Measurements from ENCODE around the gene SNRPD2. TPM values are rescaled to one million over a fixed set of nuclear protein-coding genes. Genes with fewer than 3 reads are reported as not detected.
"Not testable (repeated sequence)": the region's sequence is repeated elsewhere in the genome, so short reads cannot be mapped to it uniquely, and the experiment has no call there.

Gene SNRPD2
- total and polyA plus RNA-seq, 9 donors = 279 to 508 (median 382) TPM

DNA sequence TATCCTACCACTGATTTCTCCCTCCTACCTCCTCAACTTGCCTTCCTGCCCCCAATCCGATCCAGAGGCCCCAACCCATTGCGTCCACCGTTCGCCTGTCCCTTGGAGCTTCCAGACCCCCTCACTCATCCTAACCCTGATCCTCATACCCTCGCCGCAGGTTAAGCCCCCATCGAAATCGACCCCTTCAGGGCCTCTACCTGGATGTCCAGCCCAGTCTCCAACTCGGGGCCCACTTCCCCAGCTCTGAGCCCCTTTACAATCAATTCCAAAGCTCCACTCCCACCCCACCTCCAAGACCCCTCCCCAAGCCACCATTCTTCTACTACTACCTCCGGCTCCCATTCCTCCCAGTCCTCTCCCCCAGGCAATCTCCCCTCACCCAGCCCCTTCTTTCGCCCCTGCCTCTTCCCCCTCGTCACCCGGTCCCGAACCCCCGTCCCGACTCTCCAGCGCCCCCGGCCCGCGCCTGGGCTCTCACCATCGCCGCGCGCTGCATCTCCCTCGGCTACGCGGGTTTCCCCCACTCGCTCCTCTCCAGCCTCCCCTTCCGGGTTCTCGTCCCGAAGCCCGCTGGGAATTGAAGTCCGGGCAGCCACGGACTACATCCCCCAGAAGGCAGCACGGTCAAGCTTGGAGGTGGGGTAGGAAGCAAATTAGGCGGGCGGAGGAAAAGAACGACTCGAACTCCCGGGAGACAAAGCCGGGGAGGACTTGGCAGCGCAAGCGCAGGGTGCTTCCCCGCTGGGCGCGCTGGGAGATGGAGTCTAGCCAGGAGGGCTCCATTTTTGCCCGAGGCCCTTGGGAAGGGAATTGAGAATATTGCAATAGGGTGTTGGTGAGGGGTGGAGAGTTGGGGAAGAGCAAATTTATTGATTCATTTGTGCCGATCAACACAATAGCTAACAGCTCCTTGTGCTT is 38.9 kb upstream of the SNRPD2 start, which contains the start of gene FBXO46:
Gene FBXO46 (minus strand): TSS at position 529 of the 921 bp plus-strand sequence. CDS start 17,401 bp downstream, outside the sequence.
- H3K36me3 ChIP-seq = no peaks in the 10 kb centered on the region
- 1% methylated on average over 48 of the region's 48 CpGs for WGBS, 3 donors
- DNase-seq = peak; percentile 95 to 97 (median 96)
- intact Hi-C loops (cut with DNase I) = loop anchor here in 1 of 4 donors (2.0 kb wide), 1 partner anchor 36 kb away; no protein-coding TSS in a partner anchor
- peak within 1 kb of the TSS; percentile 95 for H3K4me3 ChIP-seq
- H3K9me3 ChIP-seq = no peaks in the 10 kb centered on the region
- peak within 1 kb of the TSS in 1 of 2 donors; percentile 72 for H3K27ac ChIP-seq
- H3K27me3 ChIP-seq = no peaks in the 10 kb centered on the region
- H3K4me1 ChIP-seq (ENCODE audit: insufficient read depth) = peaks cover 5% of the 10 kb centered on the region
- TF ChIP-seq POLR2A (IDR thresholded peaks at IDR 0.05) (peak; percentile 45), EP300 (IDR thresholded peaks at IDR 0.05) (no peak)

DNA sequence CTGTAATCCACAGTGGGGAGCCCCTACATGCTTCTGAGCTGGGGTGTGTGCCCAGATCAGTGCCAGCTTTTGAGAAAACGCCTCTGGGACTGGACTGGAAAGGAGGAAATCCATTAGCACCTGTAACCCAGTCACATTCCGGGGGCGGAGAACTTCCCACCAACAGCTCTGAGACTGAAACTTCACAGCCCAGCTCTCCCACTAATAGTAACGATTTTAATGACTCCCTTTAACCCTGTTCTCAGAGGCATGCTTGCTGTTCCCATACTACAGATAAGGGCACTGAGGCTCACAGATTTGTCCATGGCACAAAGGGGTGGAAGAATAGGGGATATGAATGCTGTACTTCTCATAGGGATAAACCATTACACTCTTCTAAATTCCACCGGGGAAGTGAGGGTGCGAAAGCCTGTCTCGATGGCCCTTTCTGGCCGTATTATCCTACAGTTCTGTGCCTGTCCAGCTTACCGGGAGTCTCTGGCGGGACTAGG is 38.1 kb upstream of the SNRPD2 start:
- H3K9me3 ChIP-seq = no peaks in the 10 kb centered on the region
- no peak for DNase-seq
- no peaks in the 10 kb centered on the region for H3K27me3 ChIP-seq
- intact Hi-C loops (cut with DNase I) = loop anchor here in 1 of 4 donors (2.0 kb wide), 1 partner anchor 37 kb away; no protein-coding TSS in a partner anchor
- peaks cover 5% of the 10 kb centered on the region for H3K4me1 ChIP-seq (ENCODE audit: insufficient read depth)
- TF ChIP-seq POLR2A (IDR thresholded peaks at IDR 0.05) = no peak
- TF ChIP-seq EP300 (IDR thresholded peaks at IDR 0.05) = no peak
- TF ChIP-seq, protein P1, sequence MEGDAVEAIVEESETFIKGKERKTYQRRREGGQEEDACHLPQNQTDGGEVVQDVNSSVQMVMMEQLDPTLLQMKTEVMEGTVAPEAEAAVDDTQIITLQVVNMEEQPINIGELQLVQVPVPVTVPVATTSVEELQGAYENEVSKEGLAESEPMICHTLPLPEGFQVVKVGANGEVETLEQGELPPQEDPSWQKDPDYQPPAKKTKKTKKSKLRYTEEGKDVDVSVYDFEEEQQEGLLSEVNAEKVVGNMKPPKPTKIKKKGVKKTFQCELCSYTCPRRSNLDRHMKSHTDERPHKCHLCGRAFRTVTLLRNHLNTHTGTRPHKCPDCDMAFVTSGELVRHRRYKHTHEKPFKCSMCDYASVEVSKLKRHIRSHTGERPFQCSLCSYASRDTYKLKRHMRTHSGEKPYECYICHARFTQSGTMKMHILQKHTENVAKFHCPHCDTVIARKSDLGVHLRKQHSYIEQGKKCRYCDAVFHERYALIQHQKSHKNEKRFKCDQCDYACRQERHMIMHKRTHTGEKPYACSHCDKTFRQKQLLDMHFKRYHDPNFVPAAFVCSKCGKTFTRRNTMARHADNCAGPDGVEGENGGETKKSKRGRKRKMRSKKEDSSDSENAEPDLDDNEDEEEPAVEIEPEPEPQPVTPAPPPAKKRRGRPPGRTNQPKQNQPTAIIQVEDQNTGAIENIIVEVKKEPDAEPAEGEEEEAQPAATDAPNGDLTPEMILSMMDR (IDR thresholded peaks at IDR 0.05) = no peak
- 3 to 8% (median 7%) methylated on average over 10 of the region's 10 CpGs for WGBS, 3 donors
- H3K27ac ChIP-seq = no peak overlapping the region
- H3K4me3 ChIP-seq = peak overlapping the region; percentile 95
- H3K36me3 ChIP-seq = no peaks in the 10 kb centered on the region

DNA sequence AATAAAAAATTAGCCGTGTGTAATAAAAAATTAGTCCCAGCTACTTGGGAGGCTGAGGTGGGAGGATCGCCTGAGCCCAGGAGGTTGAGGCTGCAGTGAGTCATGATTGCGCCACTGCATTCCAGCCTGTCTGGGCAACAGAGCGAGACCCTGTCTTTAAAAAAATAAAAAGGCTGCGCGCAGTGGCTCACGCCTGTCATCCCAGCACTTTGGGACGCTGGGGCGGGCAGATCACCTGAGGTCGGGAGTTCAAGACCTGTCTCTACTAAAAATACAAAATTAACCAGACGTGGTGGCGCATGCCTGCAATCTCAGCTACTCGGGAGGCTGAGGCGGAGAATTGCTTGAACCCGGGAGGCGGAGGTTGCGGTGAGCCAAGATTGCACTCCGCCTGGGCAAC is 36.9 kb upstream of the SNRPD2 start:
- H3K27me3 ChIP-seq; H3K4me3 ChIP-seq; intact Hi-C loops (cut with DNase I); H3K27ac ChIP-seq; H3K9me3 ChIP-seq; DNase-seq; H3K4me1 ChIP-seq (ENCODE audit: insufficient read depth); H3K36me3 ChIP-seq: not testable (repeated sequence)
- 92 to 95% (median 93%) methylated on average over 18 of the region's 18 CpGs for WGBS, 3 donors

DNA sequence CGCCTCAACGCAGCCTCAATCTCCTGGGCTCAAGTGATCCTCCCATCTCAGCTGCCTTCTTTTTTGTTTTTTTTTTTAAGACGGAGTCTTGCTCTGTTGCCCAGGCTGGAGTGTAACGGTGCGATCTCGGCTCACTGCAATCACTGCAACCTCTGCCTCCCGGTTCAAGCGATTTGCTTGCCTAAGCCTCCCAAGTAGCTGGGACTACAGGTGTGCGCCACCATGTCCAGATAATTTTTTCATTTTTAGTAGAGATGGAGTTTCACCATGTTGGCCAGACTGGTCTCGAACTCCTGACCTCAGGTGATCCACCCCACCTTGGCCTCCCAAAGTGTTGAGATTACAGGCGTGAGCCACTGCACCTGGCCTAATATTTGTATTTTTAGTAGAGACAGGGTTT is 28.3 kb upstream of the SNRPD2 start:
- intact Hi-C loops (cut with DNase I) = loop anchor here in 1 of 4 donors (5.0 kb wide), 1 partner anchor 152 kb away; no protein-coding TSS in a partner anchor
- not testable (repeated sequence) for H3K27ac ChIP-seq; H3K4me3 ChIP-seq; DNase-seq; H3K27me3 ChIP-seq; H3K4me1 ChIP-seq (ENCODE audit: insufficient read depth); H3K9me3 ChIP-seq; H3K36me3 ChIP-seq
- 94 to 98% (median 97%) methylated on average over 11 of the region's 11 CpGs for WGBS, 3 donors

DNA sequence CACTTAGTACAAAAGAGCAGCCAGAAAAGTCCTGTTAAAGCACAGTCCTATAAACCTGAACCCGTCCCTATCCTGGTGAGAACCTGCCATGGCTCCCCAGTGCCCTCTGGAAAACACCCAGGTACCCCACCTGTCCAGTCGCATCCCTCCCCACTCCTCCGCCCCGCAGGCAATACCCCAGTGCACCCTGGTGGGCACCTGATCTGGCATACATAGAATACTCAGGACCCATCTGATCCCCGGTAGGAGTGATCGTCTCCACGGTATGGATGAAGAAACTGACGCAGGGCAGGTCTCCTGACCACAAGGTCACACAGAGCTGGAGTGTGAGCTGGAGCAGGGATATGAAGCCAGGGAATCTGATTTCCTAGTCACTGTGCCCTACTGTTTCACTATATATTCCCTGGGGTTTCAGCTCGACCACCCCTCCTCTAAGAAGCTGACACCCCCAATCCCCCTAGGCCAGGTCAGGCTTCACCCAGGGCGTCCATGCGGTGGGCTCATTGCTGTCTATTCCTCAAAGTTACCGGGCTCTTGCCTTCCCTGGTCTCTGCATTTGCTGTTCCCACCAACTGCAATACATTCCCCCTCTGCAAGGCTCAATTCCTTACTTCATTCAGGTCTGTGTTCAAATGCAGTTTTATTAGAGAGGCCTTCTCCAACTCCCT is 26.4 kb upstream of the SNRPD2 start:
- Histone ChIP-seq H3K27me3 (no peaks in the 10 kb centered on the region), H3K9me3 (no peaks in the 10 kb centered on the region), H3K4me1 (ENCODE audit: insufficient read depth) (peaks cover 5% of the 10 kb centered on the region), H3K4me3 (peak overlapping the region; percentile 52), H3K27ac (peak overlapping the region; percentile 66 to 74), H3K36me3 (no peaks in the 10 kb centered on the region)
- DNase-seq = peak in 2 of 5 donors; percentile 49 to 62
- WGBS, 3 donors = 44 to 52% (median 49%) methylated on average over 12 of the region's 12 CpGs
- TF ChIP-seq, protein P1 (IDR thresholded peaks at IDR 0.05) = no peak
- TF ChIP-seq POLR2A (IDR thresholded peaks at IDR 0.05) = no peak
- no peak for TF ChIP-seq EP300 (IDR thresholded peaks at IDR 0.05)
- intact Hi-C loops (cut with DNase I) = loop anchor here in 2 of 4 donors (5.0 to 10.0 kb wide), 2 partner anchors 47 to 49 kb away; partner anchors contain the start of gene SIX5 (in 2 of the 2)

Measured in ovary (tissue), 9 donors.